NCI-H187 (cell line): ENCODE data around the gene HOXC12.

Experiments used
- DNase-seq, 2 experiments: peaks; one replicate each; lab custom pipeline; 2025; lab: John Stamatoyannopoulos, UW

HOXC12 gene

DNA sequence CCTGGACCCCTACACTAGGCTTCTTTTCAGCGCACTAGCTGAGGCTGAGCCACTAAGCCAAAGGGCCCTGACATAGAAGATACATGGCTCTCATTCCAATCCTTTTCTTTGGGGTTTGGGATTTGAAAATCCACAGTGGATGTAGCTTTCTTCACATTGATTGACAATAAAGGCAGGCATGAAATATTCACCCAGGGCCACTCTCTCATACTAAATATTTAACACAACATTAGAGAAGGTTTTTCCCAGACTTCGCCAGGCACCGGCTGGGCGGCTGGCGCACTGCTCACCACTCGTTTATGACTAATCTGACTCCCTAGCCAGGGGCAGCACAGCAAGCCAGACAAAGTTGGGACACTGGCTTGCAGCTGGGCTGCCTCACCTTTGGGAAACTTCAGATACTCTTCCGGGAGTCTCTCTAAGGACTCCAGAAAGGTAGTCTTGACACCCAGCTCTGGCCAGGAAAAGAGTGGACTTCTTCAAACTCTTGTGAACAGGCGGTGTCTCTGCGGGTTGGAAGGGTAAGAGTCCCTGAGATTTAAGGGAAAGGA is 17.5 kb downstream of the HOXC12 start:
- no peak for DNase-seq

GRCh38 chr12:53972722-53973235 is 18.1 kb downstream of the HOXC12 start, which contains the start of gene HOXC11:
Gene HOXC11 (plus strand): TSS chr12:53973126. CDS start chr12:53973242, 116 bp downstream.
- no peak for DNase-seq

DNA sequence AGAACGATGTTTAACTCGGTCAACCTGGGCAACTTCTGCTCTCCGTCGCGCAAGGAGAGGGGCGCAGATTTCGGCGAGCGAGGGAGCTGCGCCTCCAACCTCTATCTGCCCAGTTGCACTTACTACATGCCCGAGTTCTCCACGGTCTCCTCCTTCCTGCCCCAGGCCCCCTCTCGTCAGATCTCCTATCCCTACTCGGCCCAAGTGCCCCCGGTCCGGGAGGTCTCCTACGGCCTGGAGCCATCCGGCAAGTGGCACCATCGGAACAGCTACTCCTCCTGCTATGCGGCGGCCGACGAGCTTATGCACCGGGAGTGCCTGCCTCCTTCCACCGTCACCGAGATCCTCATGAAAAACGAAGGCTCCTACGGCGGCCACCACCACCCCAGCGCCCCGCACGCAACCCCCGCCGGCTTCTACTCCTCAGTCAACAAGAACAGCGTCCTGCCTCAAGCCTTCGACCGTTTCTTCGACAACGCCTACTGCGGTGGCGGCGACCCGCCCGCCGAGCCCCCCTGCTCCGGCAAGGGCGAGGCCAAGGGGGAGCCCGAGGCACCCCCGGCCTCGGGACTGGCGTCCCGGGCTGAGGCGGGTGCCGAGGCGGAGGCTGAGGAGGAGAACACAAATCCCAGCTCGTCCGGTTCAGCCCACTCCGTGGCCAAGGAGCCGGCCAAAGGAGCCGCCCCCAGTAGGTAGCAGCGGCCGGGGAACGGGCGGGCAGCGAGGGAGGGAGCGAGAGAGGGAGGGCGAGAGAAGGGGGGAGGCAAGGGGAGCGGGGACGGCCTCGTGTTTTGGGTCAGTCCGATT is 18.7 kb downstream of the HOXC12 start:
- DNase-seq = no peak

GRCh38 chr12:53974084-53975063 is 19.7 kb downstream of the HOXC12 start, which contains the start of gene HOTAIR:
Gene HOTAIR (minus strand): TSS chr12:53974954.
- DNase-seq = peak in 1 of 2 experiments; percentile 21

- DNase-seq = no peak
These were observed 20.4 kb downstream of the HOXC12 start for GRCh38 chr12:53975064-53975471.

DNA sequence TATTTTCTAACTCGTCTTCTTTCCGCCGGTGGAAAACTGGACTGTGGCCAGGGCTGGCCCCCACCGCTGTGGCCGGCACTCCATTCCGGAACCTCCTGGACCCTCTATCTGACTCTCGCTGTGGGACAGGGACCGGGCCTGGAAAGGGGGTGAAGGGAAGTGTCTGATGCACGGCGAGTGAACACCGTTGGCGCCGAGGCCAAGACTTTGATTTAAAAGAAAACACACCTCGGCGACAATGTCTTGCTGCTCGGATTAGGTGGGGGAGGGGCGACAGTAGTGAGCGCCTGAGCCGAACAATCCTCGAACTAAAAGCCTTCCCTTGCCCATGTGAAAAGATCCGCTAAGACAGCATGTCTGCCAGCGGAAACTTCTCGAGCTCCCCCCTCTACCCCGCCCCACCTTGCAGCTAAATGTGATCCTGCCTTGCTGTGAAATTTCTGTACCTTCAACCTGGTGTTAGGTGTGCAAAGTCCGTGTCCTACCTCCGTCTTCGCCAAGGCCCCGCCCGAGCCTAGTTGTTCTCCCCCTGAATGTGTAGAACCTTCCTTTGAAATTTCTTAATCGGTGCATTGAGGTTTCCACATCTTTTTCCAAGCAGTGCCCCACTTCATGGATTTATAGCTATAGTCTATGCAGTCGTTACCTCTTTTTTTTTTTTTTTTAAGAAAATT is 20.9 kb downstream of the HOXC12 start:
- DNase-seq = no peak

DNA sequence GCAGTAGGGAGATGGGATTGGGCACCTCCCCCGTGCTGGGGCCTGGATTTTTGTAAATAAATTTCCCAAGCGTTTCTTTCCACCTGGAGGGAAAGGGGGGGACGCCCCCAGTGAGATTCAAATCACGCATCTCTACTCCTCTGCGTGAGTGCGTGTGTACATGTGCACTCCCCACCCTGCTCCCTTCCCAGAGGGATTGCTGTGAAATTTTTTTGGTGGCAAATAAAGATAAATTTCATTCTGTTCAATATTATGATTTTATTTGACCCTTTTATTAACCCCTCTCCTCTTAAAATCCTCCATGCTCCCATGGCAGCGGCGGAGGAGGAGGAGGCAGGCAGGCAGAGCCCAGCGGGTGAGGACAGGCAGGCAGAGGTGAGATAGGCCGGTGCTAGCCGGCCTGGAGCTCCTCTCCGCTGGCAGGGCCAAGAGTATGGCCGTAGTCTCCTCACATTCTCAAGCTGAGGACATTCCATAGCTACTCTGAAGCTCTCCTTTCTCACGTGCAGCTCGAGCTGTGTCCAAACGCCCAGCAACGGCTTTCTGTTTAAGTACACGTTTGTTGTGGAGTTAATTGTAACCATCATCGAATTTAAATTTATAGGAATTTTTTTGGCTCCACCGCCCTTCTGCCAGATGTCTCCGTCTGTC is 21.6 kb downstream of the HOXC12 start:
- no peak for DNase-seq

DNA sequence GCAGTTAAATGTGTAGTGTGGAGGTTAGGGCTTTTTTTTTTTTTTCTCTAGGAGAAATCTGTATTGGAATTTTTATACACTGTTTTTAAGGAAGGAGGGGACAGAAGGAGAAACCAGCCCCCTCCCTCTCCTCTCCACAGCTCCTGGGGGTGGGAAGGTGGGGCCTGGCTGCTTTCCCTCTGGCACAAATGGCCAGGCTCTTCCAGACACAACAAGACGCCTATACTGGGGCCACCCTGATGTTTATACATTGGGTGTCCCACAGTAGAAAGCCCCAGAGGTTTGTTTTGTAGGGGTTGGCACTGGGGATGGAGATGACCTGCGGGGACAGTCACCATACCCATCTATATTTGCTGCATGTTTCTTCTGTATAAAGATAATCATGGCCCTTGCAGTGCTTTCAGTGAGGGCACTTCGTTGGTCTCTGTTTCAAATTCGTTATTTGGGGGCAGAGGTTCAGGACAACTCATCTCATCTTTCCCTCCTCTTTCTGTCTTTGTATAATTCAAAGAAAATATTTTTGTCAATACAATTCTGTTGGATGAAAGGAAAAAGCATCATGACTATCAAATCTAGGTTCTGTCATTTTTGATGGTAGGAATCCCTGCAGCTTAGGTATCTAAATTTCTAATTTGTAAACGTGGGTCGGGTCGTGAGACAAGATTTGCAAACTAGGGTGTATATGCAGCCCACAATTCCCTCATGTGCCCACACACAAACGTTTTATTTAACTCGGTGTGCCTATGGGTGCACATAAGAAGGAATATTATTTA is 22.3 kb downstream of the HOXC12 start:
- DNase-seq = no peak

DNA sequence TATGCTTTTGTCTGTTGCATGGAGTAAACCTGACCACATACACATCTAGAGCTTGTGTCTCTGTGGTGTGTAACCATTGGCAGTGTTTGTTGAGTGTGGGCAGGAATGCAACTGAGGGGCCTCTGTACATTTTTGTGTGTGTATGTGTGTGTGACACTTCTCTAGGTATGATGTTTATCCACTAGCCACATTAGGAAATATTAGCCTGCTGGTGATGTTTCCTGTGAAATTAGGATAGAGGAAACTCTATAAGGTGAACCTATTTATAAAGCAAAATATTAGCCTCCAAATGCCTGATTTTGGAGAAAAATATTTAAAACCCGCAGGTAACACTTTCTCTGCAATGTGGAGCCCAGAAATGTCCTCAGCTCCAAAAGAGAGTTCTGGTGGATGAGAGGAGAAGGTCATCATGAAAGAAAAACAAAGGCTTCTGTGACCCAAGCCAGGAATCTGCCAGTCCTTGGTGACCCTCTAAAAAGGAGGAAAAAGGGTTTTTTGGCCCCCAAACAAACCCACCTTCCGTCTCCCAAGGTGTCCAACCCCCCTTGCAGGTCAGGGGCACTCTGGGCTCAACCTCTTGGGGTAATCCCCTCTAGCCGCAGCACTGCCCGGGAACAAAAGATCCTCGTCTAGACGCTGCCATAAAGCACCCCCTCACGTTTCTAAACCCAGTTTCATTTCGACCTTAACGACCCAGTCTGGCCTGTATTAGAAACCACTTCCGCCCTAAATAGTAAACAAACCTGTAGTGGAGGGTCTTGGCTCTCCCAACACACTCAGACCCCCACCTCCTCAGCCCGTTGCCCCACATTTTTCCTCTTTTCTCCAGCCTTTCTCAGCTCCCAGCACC is 23.1 kb downstream of the HOXC12 start:
- DNase-seq = no peak

DNA sequence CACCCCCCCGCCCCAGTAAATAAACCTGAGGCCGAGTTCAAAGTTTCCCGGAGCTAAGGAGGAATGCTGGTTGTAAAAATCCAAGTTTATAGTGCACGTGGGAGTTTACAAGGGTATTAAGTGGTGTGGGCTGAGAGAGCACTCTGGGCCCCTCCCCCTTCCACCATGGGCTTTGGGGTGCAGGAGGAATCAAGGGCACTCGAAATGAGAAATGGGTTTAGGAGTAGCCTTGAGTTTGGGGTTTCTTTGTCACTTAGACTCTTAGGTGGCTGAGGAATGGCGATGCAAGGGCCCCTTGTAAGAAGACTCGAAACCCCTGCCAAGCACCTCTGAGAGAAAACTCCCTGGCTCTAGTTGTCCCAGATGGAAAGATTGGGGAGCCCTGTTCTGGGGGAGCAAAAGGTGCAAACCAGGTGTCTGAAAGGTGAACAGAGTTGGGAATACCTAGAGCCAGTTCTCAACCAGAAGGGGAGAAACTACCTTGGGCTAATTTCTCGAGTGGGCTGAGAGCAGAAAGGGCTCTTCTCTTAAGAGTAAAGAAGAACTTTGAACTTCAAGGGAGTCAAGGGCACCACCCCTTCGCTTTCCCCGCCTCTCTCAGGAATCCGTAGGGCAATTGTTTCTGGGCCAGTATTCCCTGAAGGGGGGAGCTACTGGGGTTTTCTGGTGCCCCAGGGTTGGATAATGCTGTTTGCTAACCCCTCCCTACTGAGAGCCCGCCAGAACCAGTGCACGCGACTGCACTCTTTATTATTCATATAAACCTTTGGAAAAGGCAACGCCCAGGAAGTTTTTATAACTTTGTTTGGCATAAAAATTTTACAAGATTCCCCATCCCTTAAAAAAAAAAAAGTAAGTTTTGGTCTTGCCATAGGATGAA is 24.0 kb downstream of the HOXC12 start:
- no peak for DNase-seq

- no peak for DNase-seq
These were observed 25.6 kb downstream of the HOXC12 start for GRCh38 chr12:53980104-53980801.

DNA sequence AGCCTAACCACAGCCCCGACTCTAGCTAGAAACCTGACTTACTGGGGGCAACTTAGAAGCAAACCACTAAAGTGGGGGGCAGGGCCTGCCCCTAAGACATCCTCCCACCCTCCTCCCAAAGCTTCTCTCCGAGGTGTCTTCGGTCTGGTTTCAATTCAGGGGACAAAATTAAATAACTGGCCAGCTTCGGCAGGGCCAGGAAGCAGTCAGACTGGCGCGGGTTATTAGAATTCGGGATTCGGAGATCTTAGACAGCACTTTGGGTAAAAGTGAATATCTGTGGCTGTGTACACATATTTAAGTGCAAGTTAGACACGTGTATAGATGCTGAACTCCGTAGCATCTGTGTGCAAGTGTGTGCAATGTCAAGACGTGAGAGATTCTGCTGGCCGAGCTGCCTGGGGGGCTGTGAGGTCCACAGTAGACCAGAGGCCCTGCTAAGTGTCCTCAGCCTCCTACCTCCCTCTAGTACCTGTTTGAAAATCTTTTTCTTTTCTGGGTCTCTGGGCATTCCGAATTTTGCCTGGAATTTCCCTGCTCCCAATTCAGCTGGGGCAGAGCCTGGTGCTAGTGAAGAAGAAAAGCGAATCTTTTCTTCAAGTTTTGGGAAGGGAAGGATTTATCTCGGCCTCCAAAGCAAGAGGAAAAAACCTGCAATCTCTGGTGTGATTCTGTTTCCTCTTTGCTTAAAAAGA is 26.2 kb downstream of the HOXC12 start:
- no peak for DNase-seq

GRCh38 chr12:53981634-53982565 is 27.2 kb downstream of the HOXC12 start:
- no peak for DNase-seq

DNA sequence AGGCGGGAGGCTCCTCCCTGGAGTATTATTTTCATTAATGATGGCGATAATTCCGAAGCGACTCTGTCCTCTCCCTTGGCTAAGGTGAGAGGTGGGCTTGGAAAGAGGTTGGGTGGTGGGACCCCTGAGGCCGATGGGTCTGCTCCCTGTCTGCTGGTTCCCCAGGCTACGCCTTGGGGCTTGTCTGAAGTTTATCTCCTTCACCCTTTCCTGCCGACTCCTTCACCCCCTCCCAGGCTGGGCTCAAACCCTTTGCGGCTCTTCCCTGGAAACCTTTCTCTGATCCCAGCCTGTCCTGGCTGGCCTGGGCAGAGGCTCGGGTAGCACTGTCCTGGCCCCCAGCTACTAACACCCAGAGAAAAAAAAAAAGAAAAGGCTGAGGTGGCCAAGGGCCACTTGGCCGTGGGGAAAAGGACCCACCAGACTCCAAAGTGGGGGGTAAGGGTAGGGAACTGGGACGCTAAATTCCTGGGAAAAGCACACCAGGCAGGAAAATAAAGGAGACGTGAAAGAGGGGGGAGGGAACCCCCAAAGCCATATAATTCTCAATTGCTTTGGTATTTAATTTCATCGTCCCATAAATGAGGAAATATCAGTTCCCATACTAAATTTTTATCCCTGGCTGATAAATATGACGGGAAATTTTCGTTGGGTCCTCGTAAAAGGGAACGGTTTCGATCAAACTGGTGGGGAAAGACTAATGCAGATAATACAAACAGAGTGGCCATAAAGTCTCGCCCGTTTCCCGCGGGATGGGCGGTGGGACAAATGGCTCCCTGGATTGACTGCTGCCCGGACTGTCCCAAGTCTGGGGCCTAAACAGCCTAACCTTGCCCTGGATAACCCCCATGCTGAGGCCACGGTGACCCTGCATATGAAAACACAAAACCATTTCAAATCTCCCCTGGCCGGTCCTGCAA is 28.2 kb downstream of the HOXC12 start:
- no peak for DNase-seq

DNA sequence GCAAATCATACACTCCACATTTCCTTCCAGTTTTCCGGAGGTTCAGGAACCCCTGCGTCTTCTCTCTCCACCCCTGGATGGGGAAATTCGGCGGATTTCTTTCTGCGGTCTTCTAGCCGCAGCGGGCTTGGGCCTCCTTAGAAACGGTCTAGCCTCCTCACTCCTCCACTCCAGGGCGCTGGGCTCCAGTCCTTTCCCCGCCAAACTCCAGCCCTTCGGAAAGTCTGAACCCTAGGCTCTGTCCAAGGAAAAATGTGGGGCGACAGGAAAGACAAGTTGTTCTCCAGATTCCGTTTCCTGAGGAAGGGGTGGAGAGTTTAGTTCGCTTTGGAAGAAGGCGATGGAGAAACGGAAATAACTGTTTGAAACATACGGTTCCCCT is 28.9 kb downstream of the HOXC12 start:
- DNase-seq = no peak
